ENCODE measurements around the gene SOX13.

Gene SOX13

GRCh38 chr1:204072931-204073836 lies at the start of gene SOX13:
Gene SOX13, plus strand, starts transcription at chr1:204073115. Its CDS starts 39,801 bp downstream, at chr1:204112916.
- peak; percentile 42 for DNase-seq
- Mint-ChIP-seq H3K36me3 (ENCODE audit: low read depth) (no peaks in the 10 kb centered on the region), H3K4me1 (ENCODE audit: low read depth) (peaks cover 21% of the 10 kb centered on the region), H3K27me3 (peaks cover 78% of the 10 kb centered on the region), H3K9me3 (no peaks in the 10 kb centered on the region), H3K27ac (no peak within 1 kb of the TSS), H3K4me3 (peak within 1 kb of the TSS; percentile 75)

GRCh38 chr1:204025917-204026707 lies 46.8 kb upstream of the SOX13 start:
- H3K9me3 Mint-ChIP-seq, result no peaks in the 10 kb centered on the region
- H3K4me1 Mint-ChIP-seq (ENCODE audit: low read depth), result no peaks in the 10 kb centered on the region

GRCh38 chr1:204027446-204027845 lies 45.5 kb upstream of the SOX13 start:
- no peak overlapping the region for H3K4me3 Mint-ChIP-seq
- H3K9me3 Mint-ChIP-seq, result no peaks in the 10 kb centered on the region
- H3K27ac Mint-ChIP-seq, result no peak overlapping the region

More at GRCh38 chr1:204025917-204026707, 46.8 kb upstream of the SOX13 start:
- Mint-ChIP-seq H3K27me3 (peaks cover 23% of the 10 kb centered on the region), H3K27ac (no peak overlapping the region), H3K4me3 (no peak overlapping the region), H3K36me3 (ENCODE audit: low read depth) (no peaks in the 10 kb centered on the region)
- no peak for DNase-seq

GRCh38 chr1:204029016-204029415 lies 43.9 kb upstream of the SOX13 start:
- DNase-seq, result no peak
- Mint-ChIP-seq H3K9me3 (no peaks in the 10 kb centered on the region), H3K36me3 (ENCODE audit: low read depth) (no peaks in the 10 kb centered on the region), H3K4me3 (no peak overlapping the region), H3K4me1 (ENCODE audit: low read depth) (no peaks in the 10 kb centered on the region), H3K27ac (no peak overlapping the region), H3K27me3 (peaks cover 33% of the 10 kb centered on the region)

More at GRCh38 chr1:204027446-204027845, 45.5 kb upstream of the SOX13 start:
- Mint-ChIP-seq H3K27me3 (peaks cover 30% of the 10 kb centered on the region), H3K36me3 (ENCODE audit: low read depth) (no peaks in the 10 kb centered on the region), H3K4me1 (ENCODE audit: low read depth) (no peaks in the 10 kb centered on the region)
- no peak for DNase-seq

- H3K36me3 Mint-ChIP-seq (ENCODE audit: low read depth), result no peaks in the 10 kb centered on the region
- no peaks in the 10 kb centered on the region for H3K9me3 Mint-ChIP-seq
- H3K4me3 Mint-ChIP-seq, result no peak overlapping the region
- DNase-seq, result no peak
- H3K4me1 Mint-ChIP-seq (ENCODE audit: low read depth), result no peaks in the 10 kb centered on the region
- H3K27ac Mint-ChIP-seq, result no peak overlapping the region
- peaks cover 16% of the 10 kb centered on the region for H3K27me3 Mint-ChIP-seq
Measured at GRCh38 chr1:204031098-204031710, 41.7 kb upstream of the SOX13 start.

GRCh38 chr1:204032642-204033235 lies 40.2 kb upstream of the SOX13 start:
- H3K9me3 Mint-ChIP-seq, result no peaks in the 10 kb centered on the region
- no peaks in the 10 kb centered on the region for H3K4me1 Mint-ChIP-seq (ENCODE audit: low read depth)
- no peak overlapping the region for H3K27ac Mint-ChIP-seq
- DNase-seq, result no peak
- H3K4me3 Mint-ChIP-seq, result no peak overlapping the region
- peaks cover 12% of the 10 kb centered on the region for H3K27me3 Mint-ChIP-seq
- H3K36me3 Mint-ChIP-seq (ENCODE audit: low read depth), result no peaks in the 10 kb centered on the region

- Mint-ChIP-seq H3K4me1 (ENCODE audit: low read depth) (no peaks in the 10 kb centered on the region), H3K27me3 (peaks cover 12% of the 10 kb centered on the region), H3K36me3 (ENCODE audit: low read depth) (no peaks in the 10 kb centered on the region)
Measured at GRCh38 chr1:204033306-204033705, 39.6 kb upstream of the SOX13 start.

GRCh38 chr1:204036882-204037655 lies 35.8 kb upstream of the SOX13 start:
- H3K27ac Mint-ChIP-seq, result no peak overlapping the region
- no peaks in the 10 kb centered on the region for H3K9me3 Mint-ChIP-seq
- no peaks in the 10 kb centered on the region for H3K36me3 Mint-ChIP-seq (ENCODE audit: low read depth)
- no peak for DNase-seq
- H3K27me3 Mint-ChIP-seq, result peaks cover 3% of the 10 kb centered on the region
- no peaks in the 10 kb centered on the region for H3K4me1 Mint-ChIP-seq (ENCODE audit: low read depth)
- no peak overlapping the region for H3K4me3 Mint-ChIP-seq

More at GRCh38 chr1:204033306-204033705, 39.6 kb upstream of the SOX13 start:
- Mint-ChIP-seq H3K9me3 (no peaks in the 10 kb centered on the region), H3K27ac (no peak overlapping the region), H3K4me3 (no peak overlapping the region)
- no peak for DNase-seq

- H3K27me3 Mint-ChIP-seq, result no peaks in the 10 kb centered on the region
- no peak overlapping the region for H3K27ac Mint-ChIP-seq
- H3K9me3 Mint-ChIP-seq, result no peaks in the 10 kb centered on the region
- H3K4me1 Mint-ChIP-seq (ENCODE audit: low read depth), result no peaks in the 10 kb centered on the region
- no peaks in the 10 kb centered on the region for H3K36me3 Mint-ChIP-seq (ENCODE audit: low read depth)
- no peak for DNase-seq
- H3K4me3 Mint-ChIP-seq, result no peak overlapping the region
Measured at GRCh38 chr1:204041232-204041767, 31.6 kb upstream of the SOX13 start.

- H3K9me3 Mint-ChIP-seq, result no peaks in the 10 kb centered on the region
- no peak overlapping the region for H3K4me3 Mint-ChIP-seq
- no peak overlapping the region for H3K27ac Mint-ChIP-seq
- no peak for DNase-seq
- no peaks in the 10 kb centered on the region for H3K27me3 Mint-ChIP-seq
- H3K4me1 Mint-ChIP-seq (ENCODE audit: low read depth), result no peaks in the 10 kb centered on the region
- H3K36me3 Mint-ChIP-seq (ENCODE audit: low read depth), result no peaks in the 10 kb centered on the region
Measured at GRCh38 chr1:204041803-204042505, 31.0 kb upstream of the SOX13 start.

GRCh38 chr1:204042516-204042915 lies 30.4 kb upstream of the SOX13 start:
- Mint-ChIP-seq H3K4me3 (no peak overlapping the region), H3K4me1 (ENCODE audit: low read depth) (no peaks in the 10 kb centered on the region), H3K27ac (no peak overlapping the region), H3K36me3 (ENCODE audit: low read depth) (no peaks in the 10 kb centered on the region), H3K9me3 (no peaks in the 10 kb centered on the region), H3K27me3 (no peaks in the 10 kb centered on the region)
- no peak for DNase-seq

GRCh38 chr1:204043680-204044079 lies 29.2 kb upstream of the SOX13 start:
- no peak overlapping the region for H3K27ac Mint-ChIP-seq
- no peaks in the 10 kb centered on the region for H3K9me3 Mint-ChIP-seq
- H3K27me3 Mint-ChIP-seq, result no peaks in the 10 kb centered on the region
- no peak overlapping the region for H3K4me3 Mint-ChIP-seq
- no peaks in the 10 kb centered on the region for H3K4me1 Mint-ChIP-seq (ENCODE audit: low read depth)
- no peaks in the 10 kb centered on the region for H3K36me3 Mint-ChIP-seq (ENCODE audit: low read depth)
- DNase-seq, result no peak

GRCh38 chr1:204044448-204044847 lies 28.5 kb upstream of the SOX13 start:
- Mint-ChIP-seq H3K9me3 (no peaks in the 10 kb centered on the region), H3K4me1 (ENCODE audit: low read depth) (no peaks in the 10 kb centered on the region), H3K27ac (no peak overlapping the region), H3K36me3 (ENCODE audit: low read depth) (no peaks in the 10 kb centered on the region), H3K27me3 (no peaks in the 10 kb centered on the region), H3K4me3 (no peak overlapping the region)
- no peak for DNase-seq

All from activated T-cell treated with anti-CD3 and anti-CD28 coated beads, Interleukin-2, amount 50 U/mL, for 24 hours (primary cell).